ENCODE data around the gene AMN1. TPM values are rescaled to one million over a fixed set of nuclear protein-coding genes. Genes with fewer than 3 reads are reported as not detected.

AMN1 gene
- 1 to 10 TPM; 6.2 to 6.3 TPM for total RNA-seq

DNA sequence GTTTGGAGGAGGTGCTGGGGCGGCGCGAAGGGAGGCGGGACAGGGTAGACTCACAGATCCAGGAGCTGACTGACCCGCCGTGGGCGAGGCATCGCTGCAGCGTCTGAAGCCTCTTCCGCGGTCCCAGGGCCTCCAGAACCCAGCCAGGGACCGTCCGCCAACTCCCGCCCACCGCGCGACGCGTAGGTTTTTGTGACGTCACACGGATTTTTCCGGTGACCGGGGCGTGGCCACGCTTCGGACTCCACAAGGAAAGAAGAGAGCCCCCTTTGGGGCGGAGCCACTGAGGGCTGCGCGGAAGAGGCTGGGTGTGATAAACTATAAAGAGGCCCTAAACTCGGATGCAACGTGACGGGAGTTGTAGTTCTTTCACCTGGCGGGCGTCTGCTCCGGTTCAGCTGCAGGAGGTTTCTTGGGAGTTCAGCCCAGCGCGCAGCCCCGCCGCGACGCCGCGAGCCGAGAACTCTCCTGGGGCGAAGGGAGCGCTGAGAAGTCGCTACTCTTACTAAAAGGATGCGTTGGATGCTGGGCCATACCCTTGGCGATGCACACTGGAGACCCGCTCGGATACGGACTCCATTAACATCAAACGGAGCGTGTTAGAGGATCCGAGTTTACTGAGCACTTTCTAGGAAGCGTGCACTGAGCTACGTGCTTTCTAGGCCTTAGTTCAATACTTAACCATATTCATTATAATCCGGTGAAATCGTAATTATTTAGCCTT, at the start of gene AMN1:
TSS of gene AMN1 (minus strand) at position 105 of the 724 bp plus-strand sequence. CDS start at position 92, 13 bp downstream.

DNA sequence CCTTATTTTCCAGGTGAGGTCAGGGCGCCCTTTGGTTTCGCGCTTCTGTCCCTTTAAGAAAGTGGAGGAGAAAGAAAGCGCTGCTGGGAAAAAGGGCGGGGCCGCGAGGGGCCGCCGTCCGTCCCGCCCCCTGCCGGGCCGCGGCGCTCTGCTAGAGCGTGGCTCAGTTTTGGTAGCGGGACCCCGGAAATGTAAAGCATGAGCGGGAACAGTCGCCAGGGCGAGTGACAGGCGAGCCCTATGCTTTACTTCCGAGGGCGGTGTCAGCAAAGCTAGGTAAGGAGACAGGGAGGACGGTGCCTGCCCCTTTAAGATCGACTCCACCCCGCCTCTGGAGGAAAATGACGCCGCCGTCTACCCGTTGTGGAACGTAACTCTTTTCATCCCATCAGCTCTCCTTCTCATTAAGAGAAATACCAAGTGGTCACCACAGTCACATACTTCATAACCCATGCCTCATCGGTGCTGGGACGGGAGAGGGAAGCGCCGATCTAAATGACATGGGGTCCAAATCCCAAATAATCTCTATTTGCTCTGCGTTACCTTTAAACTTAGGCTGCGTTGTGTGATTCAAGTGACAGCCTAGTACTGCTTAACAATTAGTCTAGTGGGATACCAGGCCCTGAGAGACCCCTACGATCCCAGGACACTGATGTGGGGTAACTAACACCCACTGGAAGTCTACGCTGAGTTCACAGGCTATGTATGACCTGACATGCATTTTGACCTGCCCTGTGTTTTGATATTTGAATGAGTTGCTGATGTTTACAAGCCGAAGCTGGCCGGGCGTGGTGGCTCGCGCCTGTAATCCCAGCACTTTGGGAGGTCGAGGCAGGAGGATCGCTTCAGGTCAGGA, 69.5 kb downstream of the AMN1 start, which contains the start of gene ETFBKMT:
TSS of gene ETFBKMT (plus strand) at position 602 of the 856 bp plus-strand sequence. CDS start 2,266 bp downstream, outside the sequence.

Small RNA genes within 50 kb of the gene (small RNA-seq; reads per million reads assigned to genes)
- 0 reads per million in 2 donors for gene AC023157.2

Other genes with a start within 250 kb of the AMN1 start
- gene DENND5B, start 137.9 kb downstream of the AMN1 start, total RNA-seq, result 10 to 100 TPM; 17.2 to 18.0 TPM
- 1 to 10 TPM; 2.7 to 5.2 TPM for gene ETFBKMT, start 69.3 kb downstream of the AMN1 start, total RNA-seq
- 10 to 100 TPM; 17.9 to 41.0 TPM for gene RESF1, start 230.4 kb upstream of the AMN1 start, total RNA-seq

All from melanocyte of skin (primary cell).